Esophagus squamous epithelium (tissue), 4 donors: ENCODE measurements around the gene TAS2R7.

ENCODE experiments used
- CTCF ChIP-seq, 6 experiments: fragments of 450-650 bp in 4 of 6; fragments of 200-600 bp in 2 of 6; sonication (generic) in 2 of 6; IDR thresholded peaks; one replicate each; pipeline ENCODE4 v1.5.1; 2016 to 2019; ENCODE audit warnings: antibody characterized with exemption in 6 of 6, mild to moderate bottlenecking in 4 of 6, moderate library complexity in 4 of 6
- POLR2A ChIP-seq, 4 donors: fragments of 450-650 bp; IDR thresholded peaks; one replicate each; pipeline ENCODE4 v1.6.1; 2017; ENCODE audit warnings: antibody characterized with exemption in 4 of 4, mild to moderate bottlenecking in 4 of 4, moderate library complexity in 3 of 4

DNA sequence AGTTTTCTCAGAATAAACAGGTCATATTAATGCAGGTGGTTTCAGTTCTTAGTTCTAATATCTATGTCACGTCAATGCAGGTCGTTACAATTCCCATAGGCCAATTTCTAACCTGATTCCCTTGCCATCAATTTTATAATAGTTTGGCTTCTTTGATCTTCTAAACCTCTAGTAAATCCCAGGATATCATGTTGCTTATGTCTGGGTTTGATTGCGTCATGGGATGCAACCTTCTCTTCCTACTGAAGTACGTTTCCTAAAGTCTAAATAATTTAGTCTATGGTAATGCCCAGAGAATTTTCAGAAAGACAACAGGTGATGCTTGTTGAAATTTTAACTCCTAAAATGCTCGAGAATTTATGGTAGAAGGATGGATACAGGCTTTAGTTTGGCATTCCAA lies 19.2 kb downstream of the TAS2R7 start:
- TF ChIP-seq CTCF (IDR thresholded peaks at IDR 0.05) = no peak
- no peak for TF ChIP-seq POLR2A (IDR thresholded peaks at IDR 0.05)
